ENCODE results near the gene NEUROD4.

DNA sequence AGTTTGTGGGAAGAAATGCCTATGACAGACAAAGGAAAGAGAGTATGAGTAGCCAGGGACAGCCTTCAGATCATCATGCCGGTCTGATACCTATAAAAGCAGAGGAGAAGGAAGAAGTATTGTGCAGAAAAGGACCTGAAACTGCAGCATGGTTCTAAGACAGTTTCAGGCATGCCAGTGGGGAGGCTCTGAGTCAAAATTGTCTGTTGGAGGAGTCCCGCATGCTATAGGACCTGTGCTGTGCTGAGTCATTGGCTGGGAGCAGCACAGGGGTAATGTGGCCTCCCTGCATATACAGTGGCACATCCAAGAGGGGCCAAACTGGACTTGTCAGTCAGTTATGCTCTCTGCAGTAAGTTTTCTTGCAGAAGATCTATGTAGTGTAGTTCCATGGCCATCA lies 40.7 kb downstream of the NEUROD4 start:
- TF ChIP-seq, protein P1, sequence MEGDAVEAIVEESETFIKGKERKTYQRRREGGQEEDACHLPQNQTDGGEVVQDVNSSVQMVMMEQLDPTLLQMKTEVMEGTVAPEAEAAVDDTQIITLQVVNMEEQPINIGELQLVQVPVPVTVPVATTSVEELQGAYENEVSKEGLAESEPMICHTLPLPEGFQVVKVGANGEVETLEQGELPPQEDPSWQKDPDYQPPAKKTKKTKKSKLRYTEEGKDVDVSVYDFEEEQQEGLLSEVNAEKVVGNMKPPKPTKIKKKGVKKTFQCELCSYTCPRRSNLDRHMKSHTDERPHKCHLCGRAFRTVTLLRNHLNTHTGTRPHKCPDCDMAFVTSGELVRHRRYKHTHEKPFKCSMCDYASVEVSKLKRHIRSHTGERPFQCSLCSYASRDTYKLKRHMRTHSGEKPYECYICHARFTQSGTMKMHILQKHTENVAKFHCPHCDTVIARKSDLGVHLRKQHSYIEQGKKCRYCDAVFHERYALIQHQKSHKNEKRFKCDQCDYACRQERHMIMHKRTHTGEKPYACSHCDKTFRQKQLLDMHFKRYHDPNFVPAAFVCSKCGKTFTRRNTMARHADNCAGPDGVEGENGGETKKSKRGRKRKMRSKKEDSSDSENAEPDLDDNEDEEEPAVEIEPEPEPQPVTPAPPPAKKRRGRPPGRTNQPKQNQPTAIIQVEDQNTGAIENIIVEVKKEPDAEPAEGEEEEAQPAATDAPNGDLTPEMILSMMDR (IDR thresholded peaks at IDR 0.05), result no peak
- no peak for TF ChIP-seq ZFX (IDR thresholded peaks at IDR 0.05; ENCODE audit: borderline replicate concordance)
